Measurements from ENCODE around the gene AK2.

GRCh38 chr1:33055210-33056008, 18.7 kb upstream of the AK2 start:
- TF ChIP-seq RAD21 (IDR thresholded peaks at IDR 0.05; ENCODE audit: low read depth) = peak; percentile 68
- TF ChIP-seq FOXM1 (IDR thresholded peaks at IDR 0.05; ENCODE audit: borderline replicate concordance, low read depth) = no peak
- no peak for TF ChIP-seq CEBPB (IDR thresholded peaks at IDR 0.05)
- TF ChIP-seq USF1 (IDR thresholded peaks at IDR 0.05) = no peak
- no peak for TF ChIP-seq MAX (IDR thresholded peaks at IDR 0.05)
- no peak for TF ChIP-seq REST (IDR thresholded peaks at IDR 0.05; ENCODE audit: low read depth)
- no peak for TF ChIP-seq EP300 (IDR thresholded peaks at IDR 0.05; ENCODE audit: borderline replicate concordance)
- TF ChIP-seq YY1 (IDR thresholded peaks at IDR 0.05; ENCODE audit: low read depth) = no peak
- no peak for TF ChIP-seq ZBTB7A (IDR thresholded peaks at IDR 0.05; ENCODE audit: low read depth)

Measured in Ishikawa (cell line).